Hepatocyte (in vitro differentiated cells): ENCODE data around the gene NTRK1.

Source experiments
- EZH2 ChIP-seq: fragments of 200-600 bp; sonication (generic); IDR thresholded peaks from 2 replicates; pipeline ENCODE4 v1.6.1; 2016; ENCODE audit warnings: antibody characterized with exemption, mild to moderate bottlenecking, borderline replicate concordance
- TF ChIP-seq, protein P1 (sequence below): fragments of 200-600 bp; sonication (generic); IDR thresholded peaks from 2 replicates; pipeline ENCODE4 v1.5.1; 2016; ENCODE audit warnings: antibody characterized with exemption, mild to moderate bottlenecking; ENCODE audit not compliant: poor library complexity

GRCh38 chr1:156920233-156921052 is 59.8 kb downstream of the NTRK1 start, which contains the start of gene LRRC71:
- TF ChIP-seq EZH2 = peak; percentile 86
- TF ChIP-seq, protein P1, sequence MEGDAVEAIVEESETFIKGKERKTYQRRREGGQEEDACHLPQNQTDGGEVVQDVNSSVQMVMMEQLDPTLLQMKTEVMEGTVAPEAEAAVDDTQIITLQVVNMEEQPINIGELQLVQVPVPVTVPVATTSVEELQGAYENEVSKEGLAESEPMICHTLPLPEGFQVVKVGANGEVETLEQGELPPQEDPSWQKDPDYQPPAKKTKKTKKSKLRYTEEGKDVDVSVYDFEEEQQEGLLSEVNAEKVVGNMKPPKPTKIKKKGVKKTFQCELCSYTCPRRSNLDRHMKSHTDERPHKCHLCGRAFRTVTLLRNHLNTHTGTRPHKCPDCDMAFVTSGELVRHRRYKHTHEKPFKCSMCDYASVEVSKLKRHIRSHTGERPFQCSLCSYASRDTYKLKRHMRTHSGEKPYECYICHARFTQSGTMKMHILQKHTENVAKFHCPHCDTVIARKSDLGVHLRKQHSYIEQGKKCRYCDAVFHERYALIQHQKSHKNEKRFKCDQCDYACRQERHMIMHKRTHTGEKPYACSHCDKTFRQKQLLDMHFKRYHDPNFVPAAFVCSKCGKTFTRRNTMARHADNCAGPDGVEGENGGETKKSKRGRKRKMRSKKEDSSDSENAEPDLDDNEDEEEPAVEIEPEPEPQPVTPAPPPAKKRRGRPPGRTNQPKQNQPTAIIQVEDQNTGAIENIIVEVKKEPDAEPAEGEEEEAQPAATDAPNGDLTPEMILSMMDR = peak; percentile 98
